ENCODE measurements around the gene DNAH17. TPM values are rescaled to one million over a fixed set of nuclear protein-coding genes. Genes with fewer than 3 reads are reported as not detected.

The DNAH17 gene
- total RNA-seq, 2 donors from 2014 or later: 0.13 to 0.64 TPM

- Histone ChIP-seq H3K4me1 (ENCODE audit: control insufficient read depth, insufficient read depth, low read length) (no peaks in the 10 kb centered on the region), H3K9ac (ENCODE audit: extremely low read depth, low read length, poor library complexity, severe bottlenecking) (no peak overlapping the region), H3K9me3 (ENCODE audit: control insufficient read depth, low read length) (no peaks in the 10 kb centered on the region), H3K4me3 (ENCODE audit: low read length) (no peak overlapping the region), H3K27ac (ENCODE audit: low read depth, low read length) (no peak overlapping the region), H3K36me3 (ENCODE audit: control insufficient read depth, insufficient read depth, low read length) (peaks cover 25% of the 10 kb centered on the region), H3K27me3 (ENCODE audit: control insufficient read depth, insufficient read depth, low read length, poor library complexity, severe bottlenecking) (no peaks in the 10 kb centered on the region)
- H3K36me3 Mint-ChIP-seq (ENCODE audit: low read depth): peaks cover 38% of the 10 kb centered on the region
- 93 to 94% methylated on average over 17 to 24 of the region's 24 CpGs for WGBS, 2 experiments (ENCODE audit: insufficient coverage in 1 of 2, insufficient read length in 1 of 2)
- peaks cover 3% of the 10 kb centered on the region for H3K4me1 Mint-ChIP-seq
- H3K27ac Mint-ChIP-seq: no peak overlapping the region
- no peak for DNase-seq
- TF ChIP-seq CTCF (conservative IDR thresholded peaks at IDR 0.05): no peak
- H3K4me3 Mint-ChIP-seq: no peak overlapping the region
- H3K9me3 Mint-ChIP-seq: no peaks in the 10 kb centered on the region
- H3K27me3 Mint-ChIP-seq (ENCODE audit: insufficient read depth): no peaks in the 10 kb centered on the region
These were observed 148.2 kb downstream of the DNAH17 start for GRCh38 chr17:78428836-78429617.

- no peaks in the 10 kb centered on the region for H3K9me3 Mint-ChIP-seq
- no peaks in the 10 kb centered on the region for H3K4me1 ChIP-seq (ENCODE audit: control insufficient read depth, insufficient read depth, low read length)
- DNase-seq: no peak
- H3K27ac ChIP-seq (ENCODE audit: low read depth, low read length): no peak overlapping the region
- H3K4me3 ChIP-seq (ENCODE audit: low read length): no peak overlapping the region
- peaks cover 3% of the 10 kb centered on the region for H3K4me1 Mint-ChIP-seq
- no peaks in the 10 kb centered on the region for H3K27me3 Mint-ChIP-seq (ENCODE audit: insufficient read depth)
- H3K9ac ChIP-seq (ENCODE audit: extremely low read depth, low read length, poor library complexity, severe bottlenecking): no peak overlapping the region
- no peaks in the 10 kb centered on the region for H3K9me3 ChIP-seq (ENCODE audit: control insufficient read depth, low read length)
- H3K36me3 Mint-ChIP-seq (ENCODE audit: low read depth): peaks cover 46% of the 10 kb centered on the region
- no peaks in the 10 kb centered on the region for H3K27me3 ChIP-seq (ENCODE audit: control insufficient read depth, insufficient read depth, low read length, poor library complexity, severe bottlenecking)
- H3K27ac Mint-ChIP-seq: peak overlapping the region; percentile 81
- WGBS, 2 experiments (ENCODE audit: insufficient coverage in 1 of 2, insufficient read length in 1 of 2): 93% methylated on average over 9 to 20 of the region's 20 CpGs
- H3K4me3 Mint-ChIP-seq: no peak overlapping the region
- H3K36me3 ChIP-seq (ENCODE audit: control insufficient read depth, insufficient read depth, low read length): peaks cover 34% of the 10 kb centered on the region
- TF ChIP-seq CTCF (conservative IDR thresholded peaks at IDR 0.05): no peak
These were observed 149.1 kb downstream of the DNAH17 start for GRCh38 chr17:78428025-78428575.

GRCh38 chr17:78427140-78427539 is 150.1 kb downstream of the DNAH17 start:
- no peaks in the 10 kb centered on the region for H3K9me3 Mint-ChIP-seq
- Histone ChIP-seq H3K9ac (ENCODE audit: extremely low read depth, low read length, poor library complexity, severe bottlenecking) (no peak overlapping the region), H3K27ac (ENCODE audit: low read depth, low read length) (no peak overlapping the region), H3K4me1 (ENCODE audit: control insufficient read depth, insufficient read depth, low read length) (no peaks in the 10 kb centered on the region), H3K9me3 (ENCODE audit: control insufficient read depth, low read length) (no peaks in the 10 kb centered on the region), H3K4me3 (ENCODE audit: low read length) (no peak overlapping the region), H3K27me3 (ENCODE audit: control insufficient read depth, insufficient read depth, low read length, poor library complexity, severe bottlenecking) (no peaks in the 10 kb centered on the region), H3K36me3 (ENCODE audit: control insufficient read depth, insufficient read depth, low read length) (peaks cover 42% of the 10 kb centered on the region)
- 94 to 97% methylated on average over 11 of the region's 11 CpGs for WGBS, 2 experiments (ENCODE audit: insufficient coverage in 1 of 2, insufficient read length in 1 of 2)
- H3K27ac Mint-ChIP-seq: no peak overlapping the region
- H3K36me3 Mint-ChIP-seq (ENCODE audit: low read depth): peaks cover 53% of the 10 kb centered on the region
- DNase-seq: no peak
- H3K4me3 Mint-ChIP-seq: no peak overlapping the region
- no peaks in the 10 kb centered on the region for H3K27me3 Mint-ChIP-seq (ENCODE audit: insufficient read depth)
- no peak for TF ChIP-seq CTCF (conservative IDR thresholded peaks at IDR 0.05)
- peaks cover 4% of the 10 kb centered on the region for H3K4me1 Mint-ChIP-seq

All from endodermal cell (in vitro differentiated cells).